GM23248 (cell line): ENCODE measurements around the gene AQP10. TPM values are rescaled to one million over a fixed set of nuclear protein-coding genes. Genes with fewer than 3 reads are reported as not detected.
"Not testable (repeated sequence)": the region's sequence is repeated elsewhere in the genome, so short reads cannot be mapped to it uniquely, and the experiment has no call there.

ENCODE experiments used
- DNase-seq: peaks from one replicate; pipeline ENCODE4 v3.0.0-alpha.2; 2015
- H2AFZ ChIP-seq: fragments of 200-600 bp; sonication (generic); 2 replicates; pipeline ENCODE4 v1.6.1; 2016; ENCODE audit warnings: antibody characterized with exemption
- H3F3A ChIP-seq: fragments of 200-600 bp; sonication (generic); 2 replicates; pipeline ENCODE4 v1.6.1; 2016; ENCODE audit warnings: mild to moderate bottlenecking, antibody characterized with exemption, mixed run types; ENCODE audit not compliant: insufficient read depth
- H3K27ac ChIP-seq: fragments of 200-600 bp; sonication (generic); 2 replicates; pipeline ENCODE4 v1.5.1; 2016; ENCODE audit warnings: mild to moderate bottlenecking
- H3K27me3 ChIP-seq: fragments of 200-600 bp; sonication (generic); replicated peaks from 2 replicates; pipeline ENCODE4 v1.6.1; 2016; ENCODE audit warnings: mild to moderate bottlenecking; ENCODE audit not compliant: insufficient read depth
- H3K36me3 ChIP-seq: fragments of 200-600 bp; sonication (generic); 2 replicates; pipeline ENCODE4 v1.6.1; 2016; ENCODE audit warnings: low read depth, mild to moderate bottlenecking
- H3K4me1 ChIP-seq: fragments of 200-600 bp; sonication (generic); 2 replicates; pipeline ENCODE4 v1.6.1; 2016; ENCODE audit warnings: mild to moderate bottlenecking; ENCODE audit not compliant: insufficient read depth
- H3K4me2 ChIP-seq: fragments of 200-600 bp; sonication (generic); one replicate; pipeline ENCODE4 v1.6.1; 2016; ENCODE audit warnings: mild to moderate bottlenecking; ENCODE audit not compliant: unreplicated experiment
- H3K4me3 ChIP-seq: fragments of 200-600 bp; sonication (generic); 2 replicates; pipeline ENCODE4 v1.5.1; 2016; ENCODE audit warnings: mild to moderate bottlenecking
- H3K79me2 ChIP-seq: fragments of 200-600 bp; sonication (generic); 2 replicates; pipeline ENCODE4 v1.6.1; 2016; ENCODE audit warnings: mild to moderate bottlenecking; ENCODE audit not compliant: insufficient read depth
- H3K9ac ChIP-seq: fragments of 200-600 bp; sonication (generic); 2 replicates; pipeline ENCODE4 v1.6.1; 2016; ENCODE audit warnings: mild to moderate bottlenecking
- H3K9me2 ChIP-seq: fragments of 200-600 bp; sonication (generic); 2 replicates; pipeline ENCODE4 v1.6.1; 2016; ENCODE audit warnings: mixed run types, mild to moderate bottlenecking, moderate library complexity; ENCODE audit not compliant: insufficient read depth
- H3K9me3 ChIP-seq: fragments of 200-600 bp; sonication (generic); one replicate; pipeline ENCODE4 v1.6.1; 2017; ENCODE audit warnings: low read depth
- H4K20me1 ChIP-seq: fragments of 200-600 bp; sonication (generic); 2 replicates; pipeline ENCODE4 v1.6.0; 2016; ENCODE audit not compliant: insufficient read depth
- EZH2 ChIP-seq: fragments of 200-600 bp; sonication (generic); IDR thresholded peaks from 2 replicates; pipeline ENCODE4 v1.6.1; 2018; ENCODE audit warnings: antibody characterized with exemption, mild to moderate bottlenecking; ENCODE audit not compliant: insufficient read depth, poor library complexity, severe bottlenecking
- EZH2phosphoT487 ChIP-seq: fragments of 200-600 bp; sonication (generic); IDR thresholded peaks from 2 replicates; pipeline ENCODE4 v1.6.1; 2018; ENCODE audit warnings: antibody characterized with exemption, moderate library complexity, mild to moderate bottlenecking, low read depth; ENCODE audit not compliant: insufficient read depth
- WGBS, 2 experiments: methylation state at CpG; one replicate each; pipeline ENCODE4 v1.1.6; 2015 to 2017; ENCODE audit warnings: low lambda C conversion rate in 2 of 2, low coverage in 1 of 2; ENCODE audit errors: missing lambda C conversion rate in 2 of 2; 5-methylcytosine and 5-hydroxymethylcytosine counted together
- in situ Hi-C: fragments of 300-500 bp; cut with MboI; formaldehyde crosslinking; loops from 2 replicates; pipeline ENCODE4 v1.15.0; 2020
- polyA plus RNA-seq: library from polyadenylated mRNA; unstranded; fragments of >200 nt; fragmentation: Nextera tagmentation; extraction: Ambion mirVana; gene quantifications from 2 replicates; pipeline ENCODE4 v1.2.1, GENCODE V29; 2016
- total RNA-seq: library from RNA; depleted of rRNA; stranded (reverse); fragments of >200 nt; shearing (Covaris generic); gene quantifications from 2 replicates; pipeline ENCODE4 v1.2.3, GENCODE V29; 2014; rRNA removed

The AQP10 gene, protein sequence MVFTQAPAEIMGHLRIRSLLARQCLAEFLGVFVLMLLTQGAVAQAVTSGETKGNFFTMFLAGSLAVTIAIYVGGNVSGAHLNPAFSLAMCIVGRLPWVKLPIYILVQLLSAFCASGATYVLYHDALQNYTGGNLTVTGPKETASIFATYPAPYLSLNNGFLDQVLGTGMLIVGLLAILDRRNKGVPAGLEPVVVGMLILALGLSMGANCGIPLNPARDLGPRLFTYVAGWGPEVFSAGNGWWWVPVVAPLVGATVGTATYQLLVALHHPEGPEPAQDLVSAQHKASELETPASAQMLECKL
- total RNA-seq = not detected in 2 replicates
- not detected in 2 replicates for polyA plus RNA-seq

GRCh38 chr1:154320882-154321608 lies at the start of gene AQP10:
Gene AQP10, plus strand, starts transcription at chr1:154321093. Its CDS starts 63 bp downstream, at chr1:154321156.
- H3K27me3 ChIP-seq = 0 out of 2 replicates have a peak, but pooled peaks cover 6% of the 10 kb centered on the region
- H3K9me3 ChIP-seq = no peaks in the 10 kb centered on the region
- H2AFZ ChIP-seq = no peak within 1 kb of the TSS
- 43 to 51% methylated on average over 9 of the region's 9 CpGs for WGBS, 2 experiments
- no peak within 1 kb of the TSS for H3K27ac ChIP-seq
- no peak within 1 kb of the TSS for H3K4me3 ChIP-seq
- in situ Hi-C loops = no loop called here
- no peaks in the 10 kb centered on the region for H3K36me3 ChIP-seq
- H3K79me2 ChIP-seq = no peaks in the 10 kb centered on the region
- TF ChIP-seq EZH2 (no peak), EZH2phosphoT487 (no peak)
- H4K20me1 ChIP-seq = no peaks in the 10 kb centered on the region
- no peaks in the 10 kb centered on the region for H3K9me2 ChIP-seq
- no peaks in the 10 kb centered on the region for H3F3A ChIP-seq
- no peaks in the 10 kb centered on the region for H3K4me1 ChIP-seq
- H3K9ac ChIP-seq = no peak within 1 kb of the TSS
- no peak within 1 kb of the TSS for H3K4me2 ChIP-seq
- no peak for DNase-seq

GRCh38 chr1:154272217-154272998 lies 48.5 kb upstream of the AQP10 start, which contains the start of gene HAX1:
Gene HAX1, plus strand, starts transcription at chr1:154272629. Its CDS starts 95 bp downstream, at chr1:154272724.
- Histone ChIP-seq H3K9me3 (no peaks in the 10 kb centered on the region), H4K20me1 (no peaks in the 10 kb centered on the region), H3K79me2 (peaks cover 22% of the 10 kb centered on the region), H3K9ac (peak within 1 kb of the TSS; percentile 93), H3K27me3 (no peaks in the 10 kb centered on the region), H3K4me1 (peaks cover 8% of the 10 kb centered on the region), H3K4me2 (peak within 1 kb of the TSS; percentile 92), H3K4me3 (peak within 1 kb of the TSS; percentile 88), H2AFZ (peak within 1 kb of the TSS; percentile 91), H3K9me2 (no peaks in the 10 kb centered on the region), H3K36me3 (peaks cover 14% of the 10 kb centered on the region; the same call in 1 of the 2 replicates), H3F3A (peaks cover 19% of the 10 kb centered on the region), H3K27ac (peak within 1 kb of the TSS; percentile 69)
- in situ Hi-C loops = no loop called here
- 1% methylated on average over 47 of the region's 47 CpGs for WGBS, 2 experiments
- TF ChIP-seq EZH2phosphoT487 (no peak), EZH2 (no peak)
- DNase-seq = peak; percentile 96

- peaks cover 8% of the 10 kb centered on the region for H3K4me1 ChIP-seq
- H3K9ac ChIP-seq = peak overlapping the region; percentile 93
- peaks cover 22% of the 10 kb centered on the region for H3K79me2 ChIP-seq
- H3F3A ChIP-seq = peaks cover 19% of the 10 kb centered on the region
- no peaks in the 10 kb centered on the region for H3K9me3 ChIP-seq
- no peaks in the 10 kb centered on the region for H3K9me2 ChIP-seq
- H3K36me3 ChIP-seq = peaks cover 14% of the 10 kb centered on the region; the same call in 1 of the 2 replicates
- H3K27ac ChIP-seq = peak overlapping the region; percentile 69
- H4K20me1 ChIP-seq = no peaks in the 10 kb centered on the region
- H3K4me3 ChIP-seq = peak overlapping the region; percentile 88
- TF ChIP-seq EZH2phosphoT487 (no peak), EZH2 (no peak)
- H3K27me3 ChIP-seq = no peaks in the 10 kb centered on the region
- 46% methylated on average over 11 to 13 of the region's 13 CpGs for WGBS, 2 experiments
- peak overlapping the region; percentile 91 for H2AFZ ChIP-seq
- H3K4me2 ChIP-seq = peak overlapping the region; percentile 92
- in situ Hi-C loops = no loop called here
- DNase-seq = peak; percentile 8
Measured at GRCh38 chr1:154272999-154273563, 47.8 kb upstream of the AQP10 start.

GRCh38 chr1:154276797-154277196 lies 44.1 kb upstream of the AQP10 start:
- no peaks in the 10 kb centered on the region for H3K9me2 ChIP-seq
- in situ Hi-C loops = no loop called here
- H3K79me2 ChIP-seq = peaks cover 22% of the 10 kb centered on the region
- H3K36me3 ChIP-seq = peaks cover 10% of the 10 kb centered on the region; the same call in 1 of the 2 replicates
- H3K4me3 ChIP-seq = no peak overlapping the region
- H3K9ac ChIP-seq = no peak overlapping the region
- WGBS, 2 experiments = 86% methylated on average over 7 of the region's 7 CpGs
- H3F3A ChIP-seq = peaks cover 4% of the 10 kb centered on the region
- H3K4me1 ChIP-seq = peaks cover 1% of the 10 kb centered on the region; the same call in 1 of the 2 replicates
- H3K27me3 ChIP-seq = no peaks in the 10 kb centered on the region
- DNase-seq = no peak
- no peaks in the 10 kb centered on the region for H3K9me3 ChIP-seq
- no peak overlapping the region for H2AFZ ChIP-seq
- no peak overlapping the region for H3K4me2 ChIP-seq
- TF ChIP-seq EZH2 (no peak), EZH2phosphoT487 (no peak)
- no peak overlapping the region for H3K27ac ChIP-seq
- no peaks in the 10 kb centered on the region for H4K20me1 ChIP-seq

GRCh38 chr1:154287591-154287990 lies 33.3 kb upstream of the AQP10 start:
- H3K27me3 ChIP-seq, H3K4me2 ChIP-seq, H3K4me3 ChIP-seq, H3F3A ChIP-seq, H3K9ac ChIP-seq, H3K36me3 ChIP-seq, H3K79me2 ChIP-seq, DNase-seq, H2AFZ ChIP-seq, H3K9me3 ChIP-seq, H3K4me1 ChIP-seq, in situ Hi-C loops, H3K27ac ChIP-seq, H4K20me1 ChIP-seq, H3K9me2 ChIP-seq: not testable (repeated sequence)
- 88% methylated on average over 24 of the region's 30 CpGs; no CpG with 5 or more reads in 1 of the 2 experiments for WGBS, 2 experiments
